ENCODE results near the gene TEX54. TPM values are rescaled to one million over a fixed set of nuclear protein-coding genes. Genes with fewer than 3 reads are reported as not detected.

TEX54 gene
- total and polyA plus RNA-seq, 2 experiments from 2014 or later: 1.8 TPM; not detected in 1

DNA sequence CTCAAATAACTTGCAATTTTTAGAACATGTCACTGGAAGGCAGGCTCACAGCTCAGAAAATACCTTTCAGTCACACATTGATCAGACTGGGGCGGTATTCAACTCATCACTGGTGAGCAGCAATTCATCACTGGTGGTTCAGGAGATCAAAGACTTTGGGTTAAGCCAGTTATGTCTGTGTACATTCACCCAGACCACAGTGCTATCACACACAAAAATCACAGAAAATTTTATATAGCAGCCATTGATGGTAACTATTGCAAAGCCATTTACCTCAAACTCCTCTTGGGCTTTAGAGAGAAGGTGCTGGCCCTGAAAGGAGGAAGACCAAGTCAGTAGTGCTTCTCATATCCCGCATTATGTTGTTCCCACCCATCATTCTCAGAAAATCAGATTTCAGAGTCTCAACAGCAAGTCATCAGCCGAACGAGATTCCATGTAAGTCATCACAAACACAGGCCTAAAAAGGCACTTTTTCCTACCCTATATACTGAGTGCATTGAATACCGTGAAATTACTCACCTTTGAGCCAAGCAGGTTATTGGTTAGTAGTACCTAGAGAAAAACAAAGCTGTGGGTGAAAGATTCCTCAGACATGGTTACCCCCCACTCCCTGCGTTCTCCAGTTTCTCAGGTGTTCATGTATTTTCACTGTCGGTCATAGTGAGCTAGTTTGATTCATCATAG is 20.8 kb upstream of the TEX54 start:
- Histone ChIP-seq H3K4me2 (peak overlapping the region; percentile 82), H3K79me2 (peaks cover 45% of the 10 kb centered on the region), H3K27me3 (no peaks in the 10 kb centered on the region), H3K9me3 (ENCODE audit: low read depth) (no peaks in the 10 kb centered on the region), H3K4me1 (ENCODE audit: insufficient read depth) (peaks cover 33% of the 10 kb centered on the region), H2AFZ (no peak overlapping the region), H3K4me3 (peak overlapping the region; percentile 67), H3K27ac (no peak overlapping the region), H3K36me3 (replicated peaks; ENCODE audit: insufficient read depth, low read depth) (peaks cover 11% of the 10 kb centered on the region), H3K9me2 (replicated peaks; ENCODE audit: insufficient read depth) (no peaks in the 10 kb centered on the region), H4K20me1 (ENCODE audit: insufficient read depth, poor library complexity, severe bottlenecking) (peaks cover 28% of the 10 kb centered on the region)
- DNase-seq (ENCODE audit: low spot score): no peak
- WGBS (ENCODE audit: low lambda C conversion rate, missing lambda C conversion rate): 43% methylated on average over 7 of the region's 7 CpGs
- no peak for TF ChIP-seq EZH2phosphoT487 (IDR thresholded peaks at IDR 0.05; ENCODE audit: low read depth, severe bottlenecking, unreplicated experiment)
- TF ChIP-seq, protein P1, sequence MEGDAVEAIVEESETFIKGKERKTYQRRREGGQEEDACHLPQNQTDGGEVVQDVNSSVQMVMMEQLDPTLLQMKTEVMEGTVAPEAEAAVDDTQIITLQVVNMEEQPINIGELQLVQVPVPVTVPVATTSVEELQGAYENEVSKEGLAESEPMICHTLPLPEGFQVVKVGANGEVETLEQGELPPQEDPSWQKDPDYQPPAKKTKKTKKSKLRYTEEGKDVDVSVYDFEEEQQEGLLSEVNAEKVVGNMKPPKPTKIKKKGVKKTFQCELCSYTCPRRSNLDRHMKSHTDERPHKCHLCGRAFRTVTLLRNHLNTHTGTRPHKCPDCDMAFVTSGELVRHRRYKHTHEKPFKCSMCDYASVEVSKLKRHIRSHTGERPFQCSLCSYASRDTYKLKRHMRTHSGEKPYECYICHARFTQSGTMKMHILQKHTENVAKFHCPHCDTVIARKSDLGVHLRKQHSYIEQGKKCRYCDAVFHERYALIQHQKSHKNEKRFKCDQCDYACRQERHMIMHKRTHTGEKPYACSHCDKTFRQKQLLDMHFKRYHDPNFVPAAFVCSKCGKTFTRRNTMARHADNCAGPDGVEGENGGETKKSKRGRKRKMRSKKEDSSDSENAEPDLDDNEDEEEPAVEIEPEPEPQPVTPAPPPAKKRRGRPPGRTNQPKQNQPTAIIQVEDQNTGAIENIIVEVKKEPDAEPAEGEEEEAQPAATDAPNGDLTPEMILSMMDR (IDR thresholded peaks at IDR 0.05; ENCODE audit: poor library complexity): no peak
- no peak for TF ChIP-seq EZH2 (IDR thresholded peaks at IDR 0.05; ENCODE audit: borderline replicate concordance)

DNA sequence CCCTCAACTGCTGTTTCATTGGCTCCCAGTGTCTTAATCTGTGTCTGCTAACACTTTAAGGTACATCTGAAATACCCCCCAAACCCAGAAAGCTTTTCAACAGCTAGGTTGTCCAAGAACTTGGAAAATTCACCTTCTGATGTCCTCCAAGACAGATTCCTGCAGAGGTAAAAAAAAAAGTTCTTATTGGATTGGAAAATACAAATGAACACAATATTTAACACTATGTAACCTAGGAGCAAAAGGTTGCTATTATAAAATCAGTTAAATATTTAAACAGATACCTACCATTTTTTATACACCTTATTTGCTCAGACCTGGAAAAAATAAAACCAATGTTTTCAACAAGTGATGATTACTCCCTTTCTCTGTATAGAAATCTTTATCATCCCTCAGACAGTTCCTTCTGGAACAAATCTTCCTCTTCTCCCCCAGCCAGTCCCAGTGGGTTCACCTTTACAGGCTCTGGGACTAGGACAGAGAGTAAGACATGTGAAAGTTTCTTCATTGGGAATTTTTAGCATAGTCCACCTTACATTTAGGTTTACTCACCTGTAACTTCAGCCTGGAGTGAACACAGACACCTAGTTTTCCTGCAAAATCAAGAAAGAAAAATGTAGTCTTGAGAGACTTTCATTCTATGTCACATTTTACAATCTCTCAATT is 20.0 kb upstream of the TEX54 start:
- no peak for DNase-seq (ENCODE audit: low spot score)
- H3K4me1 ChIP-seq (ENCODE audit: insufficient read depth): peaks cover 25% of the 10 kb centered on the region
- H3K9me3 ChIP-seq (ENCODE audit: low read depth): no peaks in the 10 kb centered on the region
- H3K79me2 ChIP-seq: peaks cover 41% of the 10 kb centered on the region
- H3K4me2 ChIP-seq: peak overlapping the region; percentile 82
- H3K27me3 ChIP-seq: no peaks in the 10 kb centered on the region
- TF ChIP-seq, protein P1 (IDR thresholded peaks at IDR 0.05; ENCODE audit: poor library complexity): no peak
- TF ChIP-seq EZH2phosphoT487 (IDR thresholded peaks at IDR 0.05; ENCODE audit: low read depth, severe bottlenecking, unreplicated experiment) (no peak), EZH2 (IDR thresholded peaks at IDR 0.05; ENCODE audit: borderline replicate concordance) (no peak)
- peaks cover 11% of the 10 kb centered on the region for H3K36me3 ChIP-seq (replicated peaks; ENCODE audit: insufficient read depth, low read depth)
- H3K27ac ChIP-seq: no peak overlapping the region
- H3K4me3 ChIP-seq: no peak overlapping the region
- no peaks in the 10 kb centered on the region for H3K9me2 ChIP-seq (replicated peaks; ENCODE audit: insufficient read depth)
- peaks cover 28% of the 10 kb centered on the region for H4K20me1 ChIP-seq (ENCODE audit: insufficient read depth, poor library complexity, severe bottlenecking)
- H2AFZ ChIP-seq: no peak overlapping the region

DNA sequence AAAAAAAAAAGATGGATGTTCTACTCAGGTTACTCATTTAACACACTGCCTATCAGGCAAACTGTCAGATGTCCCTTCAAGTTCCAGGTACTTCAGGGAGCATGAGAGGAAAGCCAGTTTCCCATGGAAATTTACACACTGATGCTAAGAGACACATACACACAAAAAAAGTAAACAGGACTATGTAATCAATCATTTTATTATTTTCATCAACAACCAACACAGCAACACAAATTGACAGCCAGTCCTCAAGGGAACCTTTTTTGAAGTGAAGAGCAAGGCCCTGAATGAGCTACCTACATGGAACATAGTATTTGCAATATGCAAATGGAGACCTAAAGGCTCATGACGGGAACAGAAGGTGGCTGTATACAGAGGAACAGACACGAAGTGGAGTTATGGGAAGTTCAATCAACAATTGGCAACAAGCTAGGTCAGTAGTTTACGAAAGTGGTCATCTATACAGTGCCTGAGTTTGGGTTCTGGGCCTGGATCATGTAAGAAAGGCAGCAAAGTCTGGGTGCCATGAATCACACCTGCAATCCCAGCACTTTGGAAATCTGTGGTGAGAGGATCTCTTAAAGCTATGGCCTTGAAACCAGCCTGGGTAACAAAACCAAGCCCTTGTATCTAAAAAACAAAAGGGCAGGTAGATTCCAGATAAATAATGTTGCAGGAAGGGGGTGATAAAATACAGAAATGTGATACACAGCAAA is 19.3 kb upstream of the TEX54 start:
- peaks cover 28% of the 10 kb centered on the region for H4K20me1 ChIP-seq (ENCODE audit: insufficient read depth, poor library complexity, severe bottlenecking)
- TF ChIP-seq EZH2phosphoT487 (IDR thresholded peaks at IDR 0.05; ENCODE audit: low read depth, severe bottlenecking, unreplicated experiment) (no peak), EZH2 (IDR thresholded peaks at IDR 0.05; ENCODE audit: borderline replicate concordance) (no peak)
- TF ChIP-seq, protein P1 (IDR thresholded peaks at IDR 0.05; ENCODE audit: poor library complexity): no peak
- H3K79me2 ChIP-seq: peaks cover 37% of the 10 kb centered on the region
- DNase-seq (ENCODE audit: low spot score): no peak
- no peaks in the 10 kb centered on the region for H3K27me3 ChIP-seq
- no peak overlapping the region for H3K27ac ChIP-seq
- H3K36me3 ChIP-seq (replicated peaks; ENCODE audit: insufficient read depth, low read depth): peaks cover 11% of the 10 kb centered on the region
- peaks cover 18% of the 10 kb centered on the region for H3K4me1 ChIP-seq (ENCODE audit: insufficient read depth)
- no peaks in the 10 kb centered on the region for H3K9me2 ChIP-seq (replicated peaks; ENCODE audit: insufficient read depth)
- WGBS (ENCODE audit: low lambda C conversion rate, missing lambda C conversion rate): 57% methylated on average over 3 of the region's 3 CpGs
- H3K9me3 ChIP-seq (ENCODE audit: low read depth): no peaks in the 10 kb centered on the region
- no peak overlapping the region for H2AFZ ChIP-seq
- peak overlapping the region; percentile 12 for H3K4me2 ChIP-seq
- H3K4me3 ChIP-seq: no peak overlapping the region
